GM11168 (cell line): ENCODE results near the gene FURIN.

Experiments
- in situ Hi-C: fragments of 300-500 bp; cut with MboI; formaldehyde crosslinking; loops from one replicate; pipeline ENCODE4 v1.12.0; 2022; ENCODE audit warnings: low sequenced_read_pairs; ENCODE audit not compliant: unreplicated experiment

FURIN gene

GRCh38 chr15:90880381-90881145 is 12.2 kb downstream of the FURIN start:
- in situ Hi-C loops = loop anchor here (25.0 kb wide), 1 partner anchor 568 kb away; no protein-coding TSS in a partner anchor

- in situ Hi-C loops = loop anchor here (25.0 kb wide), 1 partner anchor 569 kb away; no protein-coding TSS in a partner anchor
Observed at GRCh38 chr15:90881181-90881977, 13.0 kb downstream of the FURIN start.

- in situ Hi-C loops = loop anchor here (25.0 kb wide), 1 partner anchor 570 kb away; no protein-coding TSS in a partner anchor
Observed at GRCh38 chr15:90881978-90882721, 13.8 kb downstream of the FURIN start.

GRCh38 chr15:90882781-90883525 is 14.6 kb downstream of the FURIN start:
- in situ Hi-C loops = loop anchor here (25.0 kb wide), 1 partner anchor 571 kb away; no protein-coding TSS in a partner anchor

- in situ Hi-C loops = loop anchor here (25.0 kb wide), 1 partner anchor 571 kb away; no protein-coding TSS in a partner anchor
Observed at GRCh38 chr15:90883526-90883975, 15.2 kb downstream of the FURIN start.

- in situ Hi-C loops = loop anchor here (25.0 kb wide), 1 partner anchor 572 kb away; no protein-coding TSS in a partner anchor
Observed at GRCh38 chr15:90883976-90884718, 15.8 kb downstream of the FURIN start, which contains the start of gene FES. FES (plus strand) TSS chr15:90884504; CDS start chr15:90885046, 542 bp downstream.

GRCh38 chr15:90884719-90885431 is 16.5 kb downstream of the FURIN start:
- in situ Hi-C loops = loop anchor here (5.0 to 25.0 kb wide), 3 partner anchors 178 to 573 kb away; no protein-coding TSS in a partner anchor

- in situ Hi-C loops = loop anchor here (5.0 to 25.0 kb wide), 3 partner anchors 178 to 573 kb away; no protein-coding TSS in a partner anchor
Observed at GRCh38 chr15:90885432-90886290, 17.3 kb downstream of the FURIN start.

- in situ Hi-C loops = loop anchor here (5.0 to 25.0 kb wide), 3 partner anchors 179 to 574 kb away; no protein-coding TSS in a partner anchor
Observed at GRCh38 chr15:90886291-90886614, 17.9 kb downstream of the FURIN start.

- in situ Hi-C loops = loop anchor here (5.0 to 25.0 kb wide), 3 partner anchors 180 to 575 kb away; no protein-coding TSS in a partner anchor
Observed at GRCh38 chr15:90887037-90887481, 18.7 kb downstream of the FURIN start.

- in situ Hi-C loops = loop anchor here (5.0 to 25.0 kb wide), 3 partner anchors 182 to 577 kb away; no protein-coding TSS in a partner anchor
Observed at GRCh38 chr15:90889313-90889730, 20.9 kb downstream of the FURIN start.

GRCh38 chr15:90889736-90890456 is 21.5 kb downstream of the FURIN start:
- in situ Hi-C loops = loop anchor here (5.0 to 25.0 kb wide), 3 partner anchors 183 to 578 kb away; no protein-coding TSS in a partner anchor

- in situ Hi-C loops = loop anchor here (25.0 kb wide), 1 partner anchor 579 kb away; no protein-coding TSS in a partner anchor
Observed at GRCh38 chr15:90890839-90891238, 22.5 kb downstream of the FURIN start.

- in situ Hi-C loops = loop anchor here (25.0 kb wide), 1 partner anchor 579 kb away; no protein-coding TSS in a partner anchor
Observed at GRCh38 chr15:90891346-90891949, 23.1 kb downstream of the FURIN start.

- in situ Hi-C loops = loop anchor here (25.0 kb wide), 1 partner anchor 580 kb away; no protein-coding TSS in a partner anchor
Observed at GRCh38 chr15:90892023-90892422, 23.6 kb downstream of the FURIN start.
